NOMO-1 treated with dmso at 0.1 percent for 144 hours (cell line): Measurements from ENCODE around the gene KMT5C.
A peak's percentile ranks its signal among the peaks of the same experiment; 100 is the strongest.

Experiments used
- DNase-seq: peaks from one replicate; lab custom pipeline; 2025; ENCODE audit not compliant: unreplicated experiment; lab: John Stamatoyannopoulos, UW

KMT5C gene

GRCh38 chr19:55339105-55339888, at the start of gene KMT5C:
KMT5C (plus strand) TSS chr19:55339876; CDS start chr19:55341937, 2,061 bp downstream.
- peak; percentile 100 for DNase-seq

- no peak for DNase-seq
Measured at GRCh38 chr19:55297267-55297666, 42.4 kb upstream of the KMT5C start.

GRCh38 chr19:55299991-55300390, 39.7 kb upstream of the KMT5C start:
- no peak for DNase-seq

- DNase-seq: no peak
Measured at GRCh38 chr19:55300886-55301458, 38.7 kb upstream of the KMT5C start.

GRCh38 chr19:55301459-55302317, 38.0 kb upstream of the KMT5C start:
- peak; percentile 33 for DNase-seq

- no peak for DNase-seq
Measured at GRCh38 chr19:55302318-55302703, 37.4 kb upstream of the KMT5C start.

- DNase-seq: no peak
Measured at GRCh38 chr19:55303477-55303876, 36.2 kb upstream of the KMT5C start.

GRCh38 chr19:55304279-55304978, 35.2 kb upstream of the KMT5C start:
- peak; percentile 15 for DNase-seq

- DNase-seq: no peak
Measured at GRCh38 chr19:55304980-55305379, 34.7 kb upstream of the KMT5C start.

- peak; percentile 23 for DNase-seq
Measured at GRCh38 chr19:55305491-55305890, 34.2 kb upstream of the KMT5C start.

GRCh38 chr19:55305983-55306562, 33.6 kb upstream of the KMT5C start:
- no peak for DNase-seq

GRCh38 chr19:55306712-55307111, 33.0 kb upstream of the KMT5C start:
- no peak for DNase-seq

- no peak for DNase-seq
Measured at GRCh38 chr19:55308281-55308680, 31.4 kb upstream of the KMT5C start.

GRCh38 chr19:55309448-55309847, 30.2 kb upstream of the KMT5C start:
- DNase-seq: no peak

- no peak for DNase-seq
Measured at GRCh38 chr19:55310498-55310897, 29.2 kb upstream of the KMT5C start.

GRCh38 chr19:55311397-55311796, 28.3 kb upstream of the KMT5C start:
- DNase-seq: no peak

- no peak for DNase-seq
Measured at GRCh38 chr19:55311797-55312196, 27.9 kb upstream of the KMT5C start.

GRCh38 chr19:55312621-55313512, 26.8 kb upstream of the KMT5C start:
- DNase-seq: no peak

GRCh38 chr19:55314396-55314795, 25.3 kb upstream of the KMT5C start:
- DNase-seq: no peak
